Body of pancreas (tissue), 4 donors: Measurements from ENCODE around the gene RHAG. TPM values are rescaled to one million over a fixed set of nuclear protein-coding genes. Genes with fewer than 3 reads are reported as not detected.

Experiments used
- ATAC-seq: fragments of 150-250 bp; one replicate; pipeline ENCODE4 v1.9.1; 2016
- DNase-seq, 4 donors: peaks; one replicate each; pipeline ENCODE4 v3.0.0-alpha.2; 2019
- H3K27ac ChIP-seq, 4 donors: fragments of 200-600 bp; sonication (generic); 1 replicate in 3 of 4; 2 replicates in 1 of 4; pipeline versions ENCODE4 v1.5.1 to v1.6.1; 2016 to 2019; ENCODE audit warnings: mild to moderate bottlenecking in 1 of 4, mixed read lengths in 1 of 4, moderate library complexity in 1 of 4
- H3K27me3 ChIP-seq, 2 donors: fragments of 200-600 bp; sonication (generic); one replicate each; pipeline ENCODE4 v1.6.0; 2016; ENCODE audit warnings: mild to moderate bottlenecking in 1 of 2
- H3K36me3 ChIP-seq, 2 donors: fragments of 200-600 bp; sonication (generic); replicated peaks in 1 of 2; 2 replicates each; pipeline ENCODE4 v1.5.1; 2016; ENCODE audit warnings: low read depth in 2 of 2; ENCODE audit not compliant: insufficient read depth in 1 of 2
- H3K4me1 ChIP-seq: fragments of 200-600 bp; sonication (generic); one replicate; pipeline ENCODE4 v1.6.0; 2016
- H3K4me3 ChIP-seq, 2 donors: fragments of 200-600 bp; sonication (generic); 1 replicate in 1 of 2; 2 replicates in 1 of 2; pipeline ENCODE4 v1.5.1; 2016 to 2019
- H3K9me3 ChIP-seq, 3 donors: fragments of 200-600 bp; sonication (generic); 1 replicate in 2 of 3; 2 replicates in 1 of 3; pipeline ENCODE4 v1.5.1; 2016
- CTCF ChIP-seq, 7 experiments: fragments of 450-650 bp in 4 of 7; fragments of 200-600 bp in 3 of 7; sonication (generic) in 3 of 7; IDR thresholded peaks; one replicate each; pipeline ENCODE4 v1.5.1; 2016 to 2019; ENCODE audit warnings: antibody characterized with exemption in 7 of 7
- POLR2A ChIP-seq, 3 donors: fragments of 450-650 bp; IDR thresholded peaks; one replicate each; pipeline ENCODE4 v1.6.1; 2016; ENCODE audit warnings: antibody characterized with exemption in 3 of 3, mild to moderate bottlenecking in 2 of 3
- WGBS, 2 donors: methylation state at CpG; one replicate each; pipeline ENCODE4 v1.1.5; 2017; 5-methylcytosine and 5-hydroxymethylcytosine counted together
- intact Hi-C: fragments of 100-400 bp; cut with DNase I; formaldehyde crosslinking; loops from one replicate; pipeline ENCODE4 v1.15.1; 2023
- total RNA-seq, 2 donors: library from RNA; depleted of rRNA; stranded (reverse); fragments of >200 nt; gene quantifications; one replicate each; pipeline ENCODE4 v1.1.0, GENCODE V29; 2016

Gene RHAG
- total RNA-seq, 2 donors from 2014 or later = not detected

DNA sequence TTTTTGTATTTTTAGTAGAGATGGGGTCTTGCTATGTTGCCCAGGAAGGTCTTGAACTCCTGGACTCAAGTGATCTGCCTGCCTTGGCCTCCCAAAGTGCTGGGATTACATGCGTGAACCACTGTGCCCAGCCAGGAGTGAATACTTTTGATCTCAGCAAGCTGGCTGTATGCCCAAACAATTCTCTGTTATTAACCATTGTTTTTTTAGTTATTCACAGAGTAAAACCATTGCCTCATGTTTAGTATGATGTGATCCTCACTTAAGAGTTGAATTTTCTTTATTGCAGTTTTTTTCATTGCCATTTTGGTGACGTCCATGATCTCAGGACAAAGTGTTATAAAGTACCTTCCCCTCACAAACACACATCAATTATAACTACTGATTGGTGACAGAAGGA is 71.4 kb downstream of the RHAG start:
- Histone ChIP-seq H3K27ac (no peak overlapping the region), H3K4me3 (no peak overlapping the region), H3K27me3 (no peaks in the 10 kb centered on the region), H3K9me3 (no peaks in the 10 kb centered on the region), H3K36me3 (no peaks in the 10 kb centered on the region), H3K4me1 (peaks cover under 1% of the 10 kb centered on the region)
- WGBS, 2 donors = 39 to 59% methylated on average over 2 of the region's 2 CpGs
- no peak for DNase-seq
- TF ChIP-seq POLR2A (IDR thresholded peaks at IDR 0.05) = no peak
- no peak for TF ChIP-seq CTCF (IDR thresholded peaks at IDR 0.05)
- intact Hi-C loops = no loop called here
- no peak for ATAC-seq

DNA sequence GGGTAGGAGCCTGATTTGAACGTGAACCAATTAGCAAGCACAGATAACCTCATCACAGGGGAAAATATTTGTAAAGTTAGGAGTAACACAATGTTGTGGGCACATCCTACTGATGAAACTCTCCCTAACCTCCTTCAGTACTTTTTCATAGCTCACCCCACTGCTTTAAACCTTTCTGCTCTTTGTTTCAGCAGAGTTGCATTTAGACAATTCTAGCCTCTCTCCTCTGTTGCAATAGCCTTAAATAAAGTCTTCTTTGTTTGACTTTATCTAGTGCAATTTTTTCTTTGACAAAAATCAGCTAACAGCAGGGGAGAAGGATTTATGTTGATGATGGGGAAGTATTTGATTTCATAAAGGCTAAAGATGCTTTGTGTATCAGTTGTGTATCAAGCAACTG is 72.1 kb downstream of the RHAG start:
- no peaks in the 10 kb centered on the region for H3K4me1 ChIP-seq
- no peak for TF ChIP-seq POLR2A (IDR thresholded peaks at IDR 0.05)
- TF ChIP-seq CTCF (IDR thresholded peaks at IDR 0.05) = no peak
- DNase-seq (no peak), ATAC-seq (no peak)
- H3K36me3 ChIP-seq = no peaks in the 10 kb centered on the region
- intact Hi-C loops = no loop called here
- no peak overlapping the region for H3K4me3 ChIP-seq
- no peaks in the 10 kb centered on the region for H3K27me3 ChIP-seq
- 59 to 63% methylated on average over 1 of the region's 1 CpG for WGBS, 2 donors
- no peak overlapping the region for H3K27ac ChIP-seq
- no peaks in the 10 kb centered on the region for H3K9me3 ChIP-seq

DNA sequence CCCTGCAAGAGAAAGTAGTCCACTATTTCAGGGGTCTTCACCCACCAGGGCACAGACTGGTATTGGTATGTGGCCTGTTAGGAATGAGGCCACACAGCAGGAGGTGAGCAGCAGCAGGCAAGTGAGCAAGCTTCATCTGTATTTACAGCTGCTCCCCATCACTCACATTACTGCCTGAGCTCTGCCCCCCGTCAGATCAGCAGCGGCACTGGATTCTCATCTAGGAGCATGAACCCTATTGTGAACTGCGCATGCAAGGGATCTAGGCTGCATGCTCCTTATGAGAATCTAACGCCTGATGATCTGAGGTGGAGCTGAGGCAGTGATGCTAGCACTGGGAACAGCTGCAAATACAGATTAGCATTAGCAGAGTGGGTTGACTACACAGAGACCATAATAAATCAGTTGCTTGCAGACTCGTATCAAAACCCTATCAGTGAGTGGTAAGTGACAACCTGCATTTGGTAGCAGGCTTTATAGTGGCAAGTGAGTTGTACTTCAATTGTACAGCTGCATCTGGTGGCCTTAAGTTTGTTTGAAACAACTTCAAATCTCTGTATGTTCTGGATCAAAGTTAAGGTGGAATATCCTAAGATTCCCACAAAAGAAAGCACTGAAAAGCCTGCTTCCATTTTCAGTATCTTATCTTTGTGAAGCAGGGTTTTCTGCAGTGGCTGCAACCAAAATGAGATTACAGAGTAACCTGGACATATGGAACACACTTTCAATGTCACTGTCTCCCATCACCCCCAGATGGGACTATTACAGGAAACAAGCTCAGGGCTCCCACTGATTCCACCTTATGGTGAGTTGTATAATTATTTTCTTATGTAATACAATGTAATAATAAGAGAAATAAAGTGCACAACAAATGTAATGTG is 73.4 kb downstream of the RHAG start:
- Histone ChIP-seq H3K4me3 (no peak overlapping the region), H3K27ac (no peak overlapping the region), H3K9me3 (no peaks in the 10 kb centered on the region), H3K4me1 (no peaks in the 10 kb centered on the region), H3K36me3 (no peaks in the 10 kb centered on the region), H3K27me3 (no peaks in the 10 kb centered on the region)
- DNase-seq (no peak), ATAC-seq (no peak)
- WGBS, 2 donors = 81 to 82% methylated on average over 5 of the region's 5 CpGs
- intact Hi-C loops = no loop called here
- no peak for TF ChIP-seq POLR2A (IDR thresholded peaks at IDR 0.05)
- no peak for TF ChIP-seq CTCF (IDR thresholded peaks at IDR 0.05)

- H3K4me3 ChIP-seq = no peak overlapping the region
- H3K36me3 ChIP-seq = no peaks in the 10 kb centered on the region
- no peaks in the 10 kb centered on the region for H3K4me1 ChIP-seq
- intact Hi-C loops = no loop called here
- H3K27ac ChIP-seq = peak overlapping the region in 1 of 4 donors; percentile 11
- no peak for ATAC-seq
- no peak for DNase-seq
- no peaks in the 10 kb centered on the region for H3K27me3 ChIP-seq
- no peaks in the 10 kb centered on the region for H3K9me3 ChIP-seq
- TF ChIP-seq POLR2A (IDR thresholded peaks at IDR 0.05) = no peak
- TF ChIP-seq CTCF (IDR thresholded peaks at IDR 0.05) = no peak
These were observed 78.4 kb downstream of the RHAG start for GRCh38 chr6:49558238-49558637.

DNA sequence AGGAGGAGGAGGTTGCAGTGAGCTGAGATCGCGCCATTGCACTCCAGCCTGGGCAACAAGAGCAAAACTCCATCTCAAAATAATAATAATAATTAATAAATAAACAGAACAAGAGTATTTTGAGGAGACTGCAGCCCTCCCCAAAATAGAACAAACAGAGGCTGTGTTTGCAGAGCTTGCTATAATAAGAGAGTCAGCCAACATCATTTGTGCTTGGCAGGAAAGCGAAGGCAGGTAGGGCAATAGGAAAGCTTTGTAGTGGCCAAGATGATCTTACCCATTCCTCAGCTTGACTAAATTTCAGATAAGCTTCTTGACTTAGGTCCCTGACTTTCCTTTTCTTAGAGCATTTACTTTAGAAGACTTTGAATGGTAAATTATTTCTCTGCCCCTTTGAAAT is 79.5 kb downstream of the RHAG start:
- peaks cover 7% of the 10 kb centered on the region for H3K4me1 ChIP-seq
- no peaks in the 10 kb centered on the region for H3K9me3 ChIP-seq
- no peak for TF ChIP-seq POLR2A (IDR thresholded peaks at IDR 0.05)
- TF ChIP-seq CTCF (IDR thresholded peaks at IDR 0.05) = no peak
- intact Hi-C loops = no loop called here
- ATAC-seq = no peak
- no peak overlapping the region for H3K4me3 ChIP-seq
- no peak for DNase-seq
- WGBS, 2 donors = 63 to 87% methylated on average over 3 of the region's 3 CpGs
- no peaks in the 10 kb centered on the region for H3K27me3 ChIP-seq
- H3K27ac ChIP-seq = peak overlapping the region in 3 of 4 donors; percentile 45 to 78 (median 62)
- H3K36me3 ChIP-seq = no peaks in the 10 kb centered on the region
